Neural cell (in vitro differentiated cells): ENCODE data around the gene VPS26A.

Experiments used
- EZH2 ChIP-seq: fragments of 200-600, 300-800 bp; shearing (Covaris generic), sonication (generic); IDR thresholded peaks from 2 replicates; pipeline ENCODE4 v1.6.1; 2014; ENCODE audit warnings: antibody characterized with exemption, low read length, borderline replicate concordance, mild to moderate bottlenecking; ENCODE audit not compliant: insufficient read depth, poor library complexity, severe bottlenecking
- MXI1 ChIP-seq: fragments of 450-650 bp; conservative IDR thresholded peaks from 2 replicates; pipeline ENCODE4 v1.6.1; 2014; ENCODE audit warnings: antibody characterized with exemption, mild to moderate bottlenecking; ENCODE audit not compliant: poor library complexity, severe bottlenecking
- POLR2AphosphoS5 ChIP-seq: IDR thresholded peaks from 2 replicates; pipeline ENCODE4 v1.6.1; 2012
- RAD21 ChIP-seq: fragments of 450-650 bp; conservative IDR thresholded peaks from 2 replicates; pipeline ENCODE4 v1.6.1; 2014; ENCODE audit warnings: antibody characterized with exemption, mild to moderate bottlenecking, moderate library complexity
- SMC3 ChIP-seq: fragments of 450-650 bp; conservative IDR thresholded peaks from 2 replicates; pipeline ENCODE4 v1.6.1; 2014; ENCODE audit warnings: antibody characterized with exemption, mild to moderate bottlenecking, moderate library complexity; ENCODE audit not compliant: poor library complexity
- TF ChIP-seq, protein P1 (sequence below): fragments of 450-650 bp; IDR thresholded peaks from 2 replicates; pipeline ENCODE4 v1.5.1; 2014; ENCODE audit warnings: antibody characterized with exemption, mild to moderate bottlenecking, moderate library complexity; ENCODE audit not compliant: poor library complexity, severe bottlenecking
- TF ChIP-seq, protein P2 (sequence below): IDR thresholded peaks from 2 replicates; pipeline ENCODE4 v1.6.1; 2012; ENCODE audit warnings: borderline replicate concordance

DNA sequence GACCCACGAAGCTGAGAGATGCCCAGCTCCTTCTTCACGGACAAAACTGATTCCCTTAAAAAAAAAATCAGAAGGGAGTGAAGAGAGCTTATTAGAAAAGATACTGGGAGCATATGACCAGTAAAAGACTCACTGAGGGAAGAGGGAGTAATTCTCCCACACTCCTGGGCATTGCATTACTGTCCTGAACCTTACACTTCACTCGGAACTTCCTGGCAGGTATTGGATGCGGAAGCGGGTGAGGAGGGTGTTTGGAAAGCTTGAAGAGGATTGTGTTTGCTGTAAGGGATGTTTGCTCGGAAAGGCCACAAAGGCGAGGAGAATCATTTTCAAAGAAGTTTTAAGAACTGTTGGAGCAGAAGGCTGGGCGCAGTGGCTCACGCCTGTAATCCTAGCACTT is 96.5 kb downstream of the VPS26A start:
- TF ChIP-seq, protein P1, sequence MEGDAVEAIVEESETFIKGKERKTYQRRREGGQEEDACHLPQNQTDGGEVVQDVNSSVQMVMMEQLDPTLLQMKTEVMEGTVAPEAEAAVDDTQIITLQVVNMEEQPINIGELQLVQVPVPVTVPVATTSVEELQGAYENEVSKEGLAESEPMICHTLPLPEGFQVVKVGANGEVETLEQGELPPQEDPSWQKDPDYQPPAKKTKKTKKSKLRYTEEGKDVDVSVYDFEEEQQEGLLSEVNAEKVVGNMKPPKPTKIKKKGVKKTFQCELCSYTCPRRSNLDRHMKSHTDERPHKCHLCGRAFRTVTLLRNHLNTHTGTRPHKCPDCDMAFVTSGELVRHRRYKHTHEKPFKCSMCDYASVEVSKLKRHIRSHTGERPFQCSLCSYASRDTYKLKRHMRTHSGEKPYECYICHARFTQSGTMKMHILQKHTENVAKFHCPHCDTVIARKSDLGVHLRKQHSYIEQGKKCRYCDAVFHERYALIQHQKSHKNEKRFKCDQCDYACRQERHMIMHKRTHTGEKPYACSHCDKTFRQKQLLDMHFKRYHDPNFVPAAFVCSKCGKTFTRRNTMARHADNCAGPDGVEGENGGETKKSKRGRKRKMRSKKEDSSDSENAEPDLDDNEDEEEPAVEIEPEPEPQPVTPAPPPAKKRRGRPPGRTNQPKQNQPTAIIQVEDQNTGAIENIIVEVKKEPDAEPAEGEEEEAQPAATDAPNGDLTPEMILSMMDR = no peak
- TF ChIP-seq EZH2 (no peak), MXI1 (no peak), SMC3 (no peak), POLR2AphosphoS5 (no peak), RAD21 (no peak)
- TF ChIP-seq, protein P2, sequence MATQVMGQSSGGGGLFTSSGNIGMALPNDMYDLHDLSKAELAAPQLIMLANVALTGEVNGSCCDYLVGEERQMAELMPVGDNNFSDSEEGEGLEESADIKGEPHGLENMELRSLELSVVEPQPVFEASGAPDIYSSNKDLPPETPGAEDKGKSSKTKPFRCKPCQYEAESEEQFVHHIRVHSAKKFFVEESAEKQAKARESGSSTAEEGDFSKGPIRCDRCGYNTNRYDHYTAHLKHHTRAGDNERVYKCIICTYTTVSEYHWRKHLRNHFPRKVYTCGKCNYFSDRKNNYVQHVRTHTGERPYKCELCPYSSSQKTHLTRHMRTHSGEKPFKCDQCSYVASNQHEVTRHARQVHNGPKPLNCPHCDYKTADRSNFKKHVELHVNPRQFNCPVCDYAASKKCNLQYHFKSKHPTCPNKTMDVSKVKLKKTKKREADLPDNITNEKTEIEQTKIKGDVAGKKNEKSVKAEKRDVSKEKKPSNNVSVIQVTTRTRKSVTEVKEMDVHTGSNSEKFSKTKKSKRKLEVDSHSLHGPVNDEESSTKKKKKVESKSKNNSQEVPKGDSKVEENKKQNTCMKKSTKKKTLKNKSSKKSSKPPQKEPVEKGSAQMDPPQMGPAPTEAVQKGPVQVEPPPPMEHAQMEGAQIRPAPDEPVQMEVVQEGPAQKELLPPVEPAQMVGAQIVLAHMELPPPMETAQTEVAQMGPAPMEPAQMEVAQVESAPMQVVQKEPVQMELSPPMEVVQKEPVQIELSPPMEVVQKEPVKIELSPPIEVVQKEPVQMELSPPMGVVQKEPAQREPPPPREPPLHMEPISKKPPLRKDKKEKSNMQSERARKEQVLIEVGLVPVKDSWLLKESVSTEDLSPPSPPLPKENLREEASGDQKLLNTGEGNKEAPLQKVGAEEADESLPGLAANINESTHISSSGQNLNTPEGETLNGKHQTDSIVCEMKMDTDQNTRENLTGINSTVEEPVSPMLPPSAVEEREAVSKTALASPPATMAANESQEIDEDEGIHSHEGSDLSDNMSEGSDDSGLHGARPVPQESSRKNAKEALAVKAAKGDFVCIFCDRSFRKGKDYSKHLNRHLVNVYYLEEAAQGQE = no peak
